ENCODE measurements around the gene PRKACB.

PRKACB gene

GRCh38 chr1:84257617-84258016 lies 113.5 kb downstream of the PRKACB start:
- H3K4me3 ChIP-seq (ENCODE audit: low read depth, low read length): no peak overlapping the region
- TF ChIP-seq CTCF (IDR thresholded peaks at IDR 0.05; ENCODE audit: low read depth, low read length): no peak

DNA sequence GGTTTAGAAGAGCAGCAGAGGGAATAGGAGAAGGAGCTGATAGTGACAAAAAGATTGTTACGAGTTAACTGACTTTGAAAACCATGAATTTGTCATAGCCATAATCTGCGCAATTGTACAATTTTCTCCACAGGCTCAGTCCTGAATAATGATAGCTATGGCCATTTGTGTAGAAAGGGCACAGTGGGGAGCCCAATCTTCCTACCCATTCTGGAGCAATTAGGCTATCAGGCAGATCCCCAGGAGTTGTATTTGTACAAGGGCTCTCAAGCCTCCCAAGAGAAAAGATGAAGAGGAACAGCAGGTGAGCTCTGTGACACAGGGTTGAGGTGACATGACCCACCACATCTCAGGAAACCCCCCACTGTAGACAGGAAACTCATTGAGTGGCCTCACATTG lies 115.3 kb downstream of the PRKACB start:
- TF ChIP-seq CTCF (IDR thresholded peaks at IDR 0.05; ENCODE audit: low read depth, low read length): no peak
- H3K4me3 ChIP-seq (ENCODE audit: low read depth, low read length): no peak overlapping the region

GRCh38 chr1:84259989-84260388 lies 115.9 kb downstream of the PRKACB start:
- no peak for TF ChIP-seq CTCF (IDR thresholded peaks at IDR 0.05; ENCODE audit: low read depth, low read length)
- no peak overlapping the region for H3K4me3 ChIP-seq (ENCODE audit: low read depth, low read length)

DNA sequence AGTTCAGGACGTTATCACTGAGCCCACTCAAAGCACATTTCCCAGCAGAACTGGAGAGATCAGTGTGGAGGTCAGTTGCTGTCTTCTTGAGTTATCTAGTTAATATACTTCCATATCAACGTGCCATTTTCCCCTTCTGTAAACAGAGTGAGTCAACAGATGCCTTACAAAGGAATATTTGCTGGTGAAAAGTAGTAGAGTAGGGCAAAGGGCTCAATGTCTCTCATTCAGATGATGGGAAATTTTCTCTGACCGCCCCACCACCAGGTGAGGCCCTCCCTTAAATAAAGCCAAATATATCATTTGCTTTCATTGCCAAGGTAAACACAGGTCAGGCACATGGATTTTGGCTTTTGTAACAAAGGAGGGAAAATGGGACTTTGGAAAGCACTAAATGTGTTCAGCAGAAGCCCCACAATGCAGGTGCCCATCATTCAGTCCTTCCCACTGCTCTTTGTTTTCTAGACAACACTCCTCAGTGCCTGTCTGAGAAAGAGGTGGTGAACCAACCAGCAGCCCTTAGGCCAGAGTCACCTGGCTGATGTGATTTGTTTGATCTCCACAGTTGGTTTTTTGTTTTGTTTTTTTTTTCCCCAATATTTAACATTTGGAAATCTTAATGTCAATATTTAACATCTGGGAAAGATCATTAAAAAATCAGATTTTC lies 116.9 kb downstream of the PRKACB start:
- no peak for TF ChIP-seq CTCF (IDR thresholded peaks at IDR 0.05; ENCODE audit: low read depth, low read length)
- H3K4me3 ChIP-seq (ENCODE audit: low read depth, low read length): no peak overlapping the region

DNA sequence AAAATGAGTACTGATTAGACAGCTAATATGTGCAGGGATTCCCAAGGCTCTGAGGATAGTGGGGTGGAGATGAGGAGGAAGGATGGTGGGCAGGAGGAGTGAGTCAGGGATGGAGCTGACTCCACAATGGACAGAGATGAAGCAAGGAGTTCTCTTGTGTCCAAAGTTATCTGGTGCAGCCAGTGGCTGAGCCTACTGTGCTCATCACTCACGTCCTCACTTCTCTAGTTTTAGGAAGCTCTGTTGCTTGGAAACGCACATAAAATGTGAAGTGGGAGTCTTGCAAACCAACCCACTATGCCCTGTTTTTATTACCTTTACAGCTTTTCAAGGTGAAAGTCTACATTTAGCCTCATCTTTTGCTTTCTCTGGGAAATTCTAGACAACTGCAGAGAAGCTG lies 120.9 kb downstream of the PRKACB start:
- TF ChIP-seq CTCF (IDR thresholded peaks at IDR 0.05; ENCODE audit: low read depth, low read length): no peak
- no peak overlapping the region for H3K4me3 ChIP-seq (ENCODE audit: low read depth, low read length)

DNA sequence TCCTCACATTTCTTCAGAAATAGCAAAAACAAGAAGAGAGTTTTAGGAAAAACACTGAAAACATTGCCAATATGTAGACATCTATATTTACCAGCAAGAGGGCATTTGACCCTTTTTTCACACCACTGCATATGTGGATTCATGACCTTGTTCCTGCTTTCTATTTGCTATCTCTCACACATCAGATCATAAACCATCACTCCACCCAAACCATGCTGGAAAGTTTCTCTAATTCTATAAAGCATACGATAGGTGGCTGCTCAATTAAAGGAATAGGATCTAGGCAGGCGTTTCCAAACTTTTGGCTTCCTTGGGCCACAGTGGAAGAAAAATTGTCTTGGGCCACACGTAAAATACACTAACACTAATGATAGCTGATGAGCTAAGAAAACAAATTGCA lies 121.8 kb downstream of the PRKACB start:
- TF ChIP-seq CTCF (IDR thresholded peaks at IDR 0.05; ENCODE audit: low read depth, low read length): no peak
- H3K4me3 ChIP-seq (ENCODE audit: low read depth, low read length): no peak overlapping the region

GRCh38 chr1:84266748-84267147 lies 122.7 kb downstream of the PRKACB start:
- no peak for TF ChIP-seq CTCF (IDR thresholded peaks at IDR 0.05; ENCODE audit: low read depth, low read length)
- H3K4me3 ChIP-seq (ENCODE audit: low read depth, low read length): no peak overlapping the region
